Measurements from ENCODE around the gene RBBP8.
"Not testable (repeated sequence)": the region's sequence is repeated elsewhere in the genome, so short reads cannot be mapped to it uniquely, and the experiment has no call there.

Gene RBBP8

DNA sequence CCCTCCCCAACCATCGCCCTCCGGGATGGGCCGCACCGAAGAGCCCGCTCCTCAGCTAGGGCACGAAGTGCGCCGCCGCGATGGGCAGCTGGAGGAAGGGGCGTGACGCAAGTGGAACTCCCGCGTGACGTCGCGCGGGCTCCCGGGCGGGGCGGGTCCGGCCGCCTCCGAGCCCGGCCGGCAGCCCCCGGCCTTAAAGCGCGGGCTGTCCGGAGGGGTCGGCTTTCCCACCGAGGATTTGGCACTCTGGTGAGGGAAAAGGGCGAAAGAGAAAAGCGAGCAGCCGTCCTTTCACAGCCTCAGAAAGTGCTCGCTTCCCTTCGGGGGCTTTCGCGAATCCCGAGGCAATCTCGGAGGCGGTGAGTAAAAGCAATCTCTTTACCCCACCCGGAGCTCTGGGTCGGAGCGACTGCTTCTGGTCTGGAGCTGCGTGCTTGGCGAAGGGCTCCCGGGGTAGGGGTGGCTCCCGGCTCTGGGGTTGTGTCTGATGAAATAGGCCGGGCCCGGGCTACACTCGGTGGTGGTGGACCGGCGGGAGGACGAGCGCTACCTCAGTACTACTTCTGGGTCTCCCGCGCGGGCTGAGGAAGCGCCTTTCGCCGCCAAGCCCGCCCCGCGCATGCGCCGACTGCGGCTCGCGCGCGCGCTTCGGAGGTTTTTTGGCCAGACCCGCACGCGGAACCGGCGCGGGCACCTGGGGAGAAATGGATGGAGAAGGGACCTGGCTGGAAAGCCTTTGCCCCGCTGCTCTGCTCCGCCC lies at the start of gene RBBP8:
TSS of gene RBBP8 (plus strand) at position 123 of the 760 bp plus-strand sequence. CDS start 3,524 bp downstream, outside the sequence.
- no peaks in the 10 kb centered on the region for H3K27me3 Mint-ChIP-seq
- no peaks in the 10 kb centered on the region for H3K9me3 Mint-ChIP-seq
- H3K4me1 Mint-ChIP-seq (ENCODE audit: low read depth), result peaks cover 22% of the 10 kb centered on the region
- DNase-seq, result peak; percentile 92
- peak within 1 kb of the TSS; percentile 97 for H3K27ac Mint-ChIP-seq
- H3K4me3 Mint-ChIP-seq, result peak within 1 kb of the TSS; percentile 91
- H3K36me3 Mint-ChIP-seq (ENCODE audit: low read depth), result peaks cover 40% of the 10 kb centered on the region

DNA sequence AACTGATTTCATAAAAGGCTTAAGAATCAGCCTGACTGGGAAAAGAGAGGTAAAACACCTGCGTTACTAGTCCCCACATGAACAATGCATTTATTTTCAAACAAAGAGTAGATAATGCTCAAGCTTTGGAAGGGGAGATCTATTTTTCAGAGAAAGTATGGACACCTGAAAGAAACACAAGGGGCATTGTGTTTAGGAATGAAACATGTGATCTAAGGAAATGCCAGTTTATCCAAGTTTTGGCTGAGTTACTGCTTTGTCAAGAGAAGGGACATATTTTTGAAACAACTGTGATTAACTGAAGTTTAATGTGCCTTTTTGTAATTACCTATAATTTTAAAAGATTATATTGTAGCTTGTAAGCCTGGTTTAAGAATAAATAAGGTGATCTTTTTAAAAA lies 49.3 kb upstream of the RBBP8 start:
- Mint-ChIP-seq H3K9me3 (no peaks in the 10 kb centered on the region), H3K36me3 (ENCODE audit: low read depth) (no peaks in the 10 kb centered on the region), H3K4me1 (ENCODE audit: low read depth) (no peaks in the 10 kb centered on the region), H3K27ac (no peak overlapping the region), H3K4me3 (no peak overlapping the region), H3K27me3 (peaks cover 25% of the 10 kb centered on the region)
- DNase-seq, result no peak

DNA sequence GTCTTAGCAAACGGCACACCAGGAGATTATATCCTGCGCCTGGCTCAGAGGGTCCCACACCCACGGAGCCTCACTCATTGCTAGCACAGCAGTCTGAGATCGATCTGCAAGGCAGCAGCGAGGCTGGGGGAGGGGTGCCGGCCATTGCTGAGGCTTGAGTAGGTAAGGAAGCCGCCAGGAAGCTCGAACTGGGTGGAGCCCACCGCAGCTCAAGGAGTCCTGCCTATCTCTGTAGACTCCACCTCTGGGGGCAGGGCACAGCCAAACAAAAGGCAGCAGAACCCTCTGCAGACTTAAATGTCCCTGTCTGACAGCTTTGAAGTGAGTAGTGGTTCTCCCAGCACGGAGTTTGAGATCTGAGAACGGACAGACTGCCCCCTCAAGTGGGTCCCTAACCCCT lies 47.4 kb upstream of the RBBP8 start:
- not testable (repeated sequence) for H3K4me3 Mint-ChIP-seq; H3K36me3 Mint-ChIP-seq (ENCODE audit: low read depth); DNase-seq; H3K27ac Mint-ChIP-seq; H3K4me1 Mint-ChIP-seq (ENCODE audit: low read depth); H3K9me3 Mint-ChIP-seq
- peaks cover 25% of the 10 kb centered on the region for H3K27me3 Mint-ChIP-seq

DNA sequence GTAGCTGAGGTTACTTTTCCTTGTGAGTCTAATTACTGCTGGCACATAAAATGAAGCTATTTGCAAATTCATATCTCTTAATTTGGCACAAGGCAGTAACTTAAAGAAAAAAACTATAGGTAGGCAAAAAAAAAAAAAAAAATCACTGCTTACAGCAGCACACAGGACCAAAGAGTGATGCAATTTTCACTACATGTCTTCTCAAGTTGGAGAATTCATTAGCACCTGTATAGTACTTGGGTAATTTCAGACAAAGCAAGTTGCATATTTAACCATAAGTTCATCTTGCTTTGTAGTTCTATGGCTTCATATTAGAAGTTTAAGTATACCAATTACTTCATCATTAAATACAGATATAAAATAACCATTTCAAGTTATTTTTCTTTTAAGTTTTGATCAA lies 33.7 kb upstream of the RBBP8 start:
- H3K27ac Mint-ChIP-seq, result no peak overlapping the region
- H3K27me3 Mint-ChIP-seq, result peaks cover 17% of the 10 kb centered on the region
- DNase-seq, result no peak
- H3K4me3 Mint-ChIP-seq, result no peak overlapping the region
- peaks cover 4% of the 10 kb centered on the region for H3K9me3 Mint-ChIP-seq
- no peaks in the 10 kb centered on the region for H3K4me1 Mint-ChIP-seq (ENCODE audit: low read depth)
- H3K36me3 Mint-ChIP-seq (ENCODE audit: low read depth), result no peaks in the 10 kb centered on the region

DNA sequence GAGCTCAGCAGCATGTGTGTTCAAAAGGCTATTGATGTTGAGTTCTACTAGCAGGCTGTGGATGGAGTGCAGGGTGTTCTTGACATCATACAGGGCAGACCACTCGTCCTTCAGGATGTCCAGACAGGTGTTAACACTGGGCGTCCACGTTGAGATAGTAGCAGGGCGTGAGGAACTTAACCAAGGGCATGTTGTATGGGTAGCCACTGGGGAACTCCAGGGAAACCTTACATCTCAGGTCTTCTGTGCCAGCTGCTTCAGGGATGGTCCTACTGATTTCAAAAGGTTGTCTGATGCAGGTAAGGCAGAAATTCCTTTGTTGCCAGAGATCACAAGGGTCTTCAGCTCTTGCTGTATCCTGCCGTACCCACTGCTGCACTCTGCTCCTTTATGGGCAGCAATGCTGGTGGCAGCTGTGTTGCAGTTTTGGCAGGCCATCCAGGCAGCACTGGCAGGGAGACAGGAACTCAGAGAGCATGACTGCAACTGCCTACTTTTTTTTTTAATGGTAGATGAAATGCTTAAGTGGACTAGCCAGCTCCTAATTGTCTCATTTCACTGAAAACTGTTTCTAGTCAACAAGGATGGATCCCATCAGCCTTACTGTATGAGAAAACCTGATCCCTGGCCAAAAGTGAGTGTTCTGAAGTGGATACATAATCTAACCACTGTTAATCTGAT lies 32.4 kb upstream of the RBBP8 start:
- H3K27ac Mint-ChIP-seq, result no peak overlapping the region
- peaks cover 4% of the 10 kb centered on the region for H3K9me3 Mint-ChIP-seq
- H3K4me3 Mint-ChIP-seq, result no peak overlapping the region
- DNase-seq, result no peak
- H3K27me3 Mint-ChIP-seq, result peaks cover 15% of the 10 kb centered on the region
- no peaks in the 10 kb centered on the region for H3K36me3 Mint-ChIP-seq (ENCODE audit: low read depth)
- H3K4me1 Mint-ChIP-seq (ENCODE audit: low read depth), result no peaks in the 10 kb centered on the region

DNA sequence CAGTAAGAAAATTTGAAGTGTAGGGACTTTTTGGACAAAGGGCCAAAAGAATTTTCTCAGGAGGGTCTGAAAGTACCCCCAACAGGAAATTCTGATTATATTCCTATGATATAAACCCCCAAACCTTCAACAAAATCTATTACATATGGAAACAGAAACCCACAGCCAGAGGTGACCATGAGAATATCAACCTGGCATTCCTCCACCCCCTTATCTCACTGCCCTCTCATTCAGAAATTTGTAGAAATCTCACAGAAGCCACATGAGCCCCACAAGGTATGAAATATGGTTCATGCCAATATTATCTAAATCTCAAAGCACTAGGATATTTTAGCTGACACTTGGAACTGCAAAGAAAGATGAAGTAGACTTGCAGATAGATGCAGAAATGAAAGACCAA lies 31.0 kb upstream of the RBBP8 start:
- Mint-ChIP-seq H3K27ac (no peak overlapping the region), H3K9me3 (peaks cover 4% of the 10 kb centered on the region), H3K27me3 (peaks cover 13% of the 10 kb centered on the region), H3K4me1 (ENCODE audit: low read depth) (no peaks in the 10 kb centered on the region), H3K4me3 (no peak overlapping the region), H3K36me3 (ENCODE audit: low read depth) (no peaks in the 10 kb centered on the region)
- no peak for DNase-seq

DNA sequence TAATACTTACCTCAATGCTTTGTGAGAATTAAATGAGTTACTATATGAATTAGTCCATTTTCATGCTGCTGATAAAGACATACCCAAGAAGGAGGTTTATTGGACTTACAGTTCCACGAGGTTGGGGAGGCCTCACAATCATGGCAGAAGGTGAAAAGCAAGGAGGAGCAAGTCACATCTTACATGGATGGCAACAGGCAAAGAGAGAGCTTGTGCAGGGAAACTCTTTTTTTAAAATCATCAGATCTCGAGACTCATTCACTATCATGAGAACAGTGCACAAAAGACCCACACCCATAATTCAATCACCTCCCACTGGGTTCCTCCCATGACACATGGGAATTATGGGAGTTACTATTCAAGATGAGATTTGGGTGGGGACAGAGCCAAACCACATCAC lies 29.9 kb upstream of the RBBP8 start:
- H3K27ac Mint-ChIP-seq; DNase-seq; H3K4me3 Mint-ChIP-seq; H3K36me3 Mint-ChIP-seq (ENCODE audit: low read depth); H3K4me1 Mint-ChIP-seq (ENCODE audit: low read depth); H3K9me3 Mint-ChIP-seq: not testable (repeated sequence)
- peaks cover 12% of the 10 kb centered on the region for H3K27me3 Mint-ChIP-seq

DNA sequence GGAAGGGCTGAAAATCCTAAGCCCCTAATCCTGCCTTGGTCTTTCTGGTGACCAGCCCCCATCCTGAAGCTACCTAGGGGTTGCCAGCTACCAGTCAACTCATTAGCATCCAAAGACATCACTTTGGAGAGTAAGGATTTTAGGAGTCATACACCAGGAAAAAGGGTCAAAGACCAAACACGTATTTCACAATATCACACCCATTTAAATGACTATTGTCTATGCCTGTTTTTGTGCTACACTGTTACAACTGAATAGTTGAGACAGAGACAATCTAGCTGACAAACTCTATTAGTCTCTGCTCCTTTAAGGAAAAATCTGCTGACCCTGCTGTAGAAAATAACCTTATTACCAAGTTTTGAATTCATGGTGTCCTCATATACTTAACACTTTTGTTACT lies 21.0 kb upstream of the RBBP8 start:
- no peak for DNase-seq
- Mint-ChIP-seq H3K4me1 (ENCODE audit: low read depth) (no peaks in the 10 kb centered on the region), H3K27me3 (no peaks in the 10 kb centered on the region), H3K36me3 (ENCODE audit: low read depth) (no peaks in the 10 kb centered on the region), H3K9me3 (no peaks in the 10 kb centered on the region), H3K4me3 (no peak overlapping the region), H3K27ac (no peak overlapping the region)

DNA sequence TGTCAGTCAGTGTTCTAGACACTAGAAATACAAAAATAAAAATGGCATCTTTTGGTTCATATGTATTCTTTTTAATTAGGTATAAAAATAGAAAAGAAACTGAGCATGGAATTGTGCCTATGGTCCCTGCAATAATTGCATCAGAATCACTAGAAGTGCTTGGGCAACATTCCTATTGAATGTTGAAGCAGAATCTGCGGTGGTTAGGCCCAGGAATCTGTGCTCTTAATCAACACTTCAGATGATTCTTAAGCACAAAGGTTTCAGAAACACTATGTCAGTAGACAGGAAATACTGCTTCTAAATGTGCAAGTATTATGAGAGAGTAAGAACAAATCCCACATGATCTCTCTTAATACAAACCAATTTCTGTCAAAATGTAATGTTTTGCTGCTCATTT lies 20.3 kb upstream of the RBBP8 start:
- no peaks in the 10 kb centered on the region for H3K4me1 Mint-ChIP-seq (ENCODE audit: low read depth)
- H3K36me3 Mint-ChIP-seq (ENCODE audit: low read depth), result no peaks in the 10 kb centered on the region
- no peak overlapping the region for H3K27ac Mint-ChIP-seq
- no peaks in the 10 kb centered on the region for H3K9me3 Mint-ChIP-seq
- DNase-seq, result no peak
- H3K27me3 Mint-ChIP-seq, result no peaks in the 10 kb centered on the region
- no peak overlapping the region for H3K4me3 Mint-ChIP-seq

DNA sequence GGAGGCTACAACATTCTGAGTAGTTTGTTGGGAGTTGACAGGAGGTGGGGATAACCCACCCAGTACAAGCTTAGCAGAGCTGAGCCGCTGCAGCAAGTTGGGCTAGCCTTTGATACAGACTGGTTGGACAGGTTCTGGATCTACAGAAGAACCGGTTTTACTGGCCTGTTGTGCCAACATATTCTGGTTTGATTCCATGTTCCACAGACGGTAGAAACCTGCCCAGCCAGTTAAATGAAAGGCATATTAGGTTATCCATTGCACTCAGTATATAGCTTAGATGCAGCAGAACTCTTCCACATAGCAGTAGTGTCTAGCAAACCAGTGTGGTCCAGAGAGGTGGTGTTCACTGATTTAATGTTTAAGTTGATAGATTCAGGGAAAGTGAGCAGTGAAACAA lies 19.3 kb upstream of the RBBP8 start:
- DNase-seq, result no peak
- no peaks in the 10 kb centered on the region for H3K4me1 Mint-ChIP-seq (ENCODE audit: low read depth)
- H3K27me3 Mint-ChIP-seq, result no peaks in the 10 kb centered on the region
- no peak overlapping the region for H3K27ac Mint-ChIP-seq
- H3K36me3 Mint-ChIP-seq (ENCODE audit: low read depth), result no peaks in the 10 kb centered on the region
- no peaks in the 10 kb centered on the region for H3K9me3 Mint-ChIP-seq
- H3K4me3 Mint-ChIP-seq, result no peak overlapping the region

DNA sequence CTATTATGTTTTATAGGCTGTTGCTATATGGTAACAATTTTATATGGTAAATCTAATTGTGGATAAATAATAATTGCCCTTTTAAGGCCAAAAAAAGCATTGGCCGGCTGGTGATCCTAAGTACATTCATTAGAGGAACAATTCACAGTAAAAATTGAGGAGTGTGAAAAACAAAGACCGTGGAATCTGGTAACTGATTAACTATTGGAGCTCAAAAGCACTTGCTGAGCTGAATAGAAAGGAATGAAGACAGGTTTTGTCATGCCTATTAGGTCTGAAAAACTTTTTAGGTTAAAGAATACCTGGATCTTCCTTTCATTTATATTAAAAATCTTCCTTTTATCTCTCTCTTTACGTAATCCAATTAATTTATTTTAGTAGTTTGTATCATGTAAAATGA lies 18.5 kb upstream of the RBBP8 start:
- DNase-seq, result no peak
- H3K4me3 Mint-ChIP-seq, result no peak overlapping the region
- no peaks in the 10 kb centered on the region for H3K4me1 Mint-ChIP-seq (ENCODE audit: low read depth)
- no peaks in the 10 kb centered on the region for H3K27me3 Mint-ChIP-seq
- no peak overlapping the region for H3K27ac Mint-ChIP-seq
- no peaks in the 10 kb centered on the region for H3K9me3 Mint-ChIP-seq
- H3K36me3 Mint-ChIP-seq (ENCODE audit: low read depth), result no peaks in the 10 kb centered on the region

DNA sequence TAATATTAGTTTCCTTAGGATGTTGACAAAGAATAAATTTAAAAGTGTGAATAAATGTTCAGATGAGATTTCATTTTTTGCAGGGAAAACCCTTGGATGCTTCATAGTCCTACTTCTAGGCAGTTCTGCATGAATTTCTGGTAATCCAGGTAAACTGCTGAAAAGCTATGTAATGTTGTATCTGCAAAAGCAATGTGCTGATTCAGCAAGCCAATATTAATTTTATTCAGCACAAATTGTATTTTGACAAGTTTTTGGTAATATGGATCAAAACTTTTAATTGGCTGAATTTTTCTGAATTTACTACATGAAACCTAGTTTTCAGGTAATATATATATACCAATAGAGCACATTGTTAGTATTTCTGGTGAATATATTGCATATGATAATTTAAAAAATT lies 17.8 kb upstream of the RBBP8 start:
- no peak overlapping the region for H3K27ac Mint-ChIP-seq
- H3K4me1 Mint-ChIP-seq (ENCODE audit: low read depth), result no peaks in the 10 kb centered on the region
- no peak overlapping the region for H3K4me3 Mint-ChIP-seq
- H3K27me3 Mint-ChIP-seq, result no peaks in the 10 kb centered on the region
- H3K9me3 Mint-ChIP-seq, result no peaks in the 10 kb centered on the region
- H3K36me3 Mint-ChIP-seq (ENCODE audit: low read depth), result no peaks in the 10 kb centered on the region
- no peak for DNase-seq

DNA sequence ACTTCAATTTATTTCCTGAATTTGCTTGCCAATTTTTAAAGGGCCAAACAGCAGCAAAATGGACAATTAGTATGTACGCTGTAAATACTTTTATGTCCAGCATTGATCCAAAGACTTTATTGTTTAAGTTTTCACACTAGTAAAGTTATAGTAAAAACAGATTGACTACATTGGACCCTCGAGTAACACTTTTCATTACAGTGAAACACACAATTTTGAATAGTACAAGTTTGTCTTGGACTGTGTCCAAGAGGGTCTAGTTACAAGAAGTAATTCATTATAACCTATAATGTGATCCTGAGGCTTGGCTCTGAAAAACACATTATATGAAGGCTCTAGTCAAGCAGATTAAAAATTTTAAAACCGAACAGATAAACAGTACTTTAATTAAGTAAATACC lies 11.4 kb upstream of the RBBP8 start:
- Mint-ChIP-seq H3K36me3 (ENCODE audit: low read depth) (no peaks in the 10 kb centered on the region), H3K4me1 (ENCODE audit: low read depth) (no peaks in the 10 kb centered on the region), H3K4me3 (no peak overlapping the region), H3K27me3 (peaks cover 4% of the 10 kb centered on the region), H3K9me3 (no peaks in the 10 kb centered on the region), H3K27ac (no peak overlapping the region)
- no peak for DNase-seq

DNA sequence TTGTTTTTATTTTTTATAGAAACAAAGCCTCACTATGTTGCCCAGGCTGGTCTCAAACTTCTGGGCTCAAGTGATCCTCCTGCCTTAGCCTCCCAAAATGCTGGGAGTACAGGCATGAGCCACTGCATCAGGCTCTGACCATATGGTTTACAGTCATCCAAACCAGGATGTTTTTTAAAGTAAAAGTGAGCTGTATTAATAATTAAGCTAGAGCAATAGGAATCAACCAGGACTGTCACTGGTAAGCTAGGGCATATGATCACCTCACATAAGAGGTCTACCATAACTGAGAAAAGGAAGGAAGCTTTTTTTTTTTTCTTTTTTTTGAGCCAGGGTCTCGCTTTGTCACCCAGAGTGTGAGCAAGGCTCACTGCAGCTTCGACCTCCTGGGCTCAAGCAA lies 8.5 kb upstream of the RBBP8 start:
- no peak overlapping the region for H3K4me3 Mint-ChIP-seq
- H3K27me3 Mint-ChIP-seq, result peaks cover 4% of the 10 kb centered on the region
- DNase-seq, result no peak
- H3K9me3 Mint-ChIP-seq, result no peaks in the 10 kb centered on the region
- H3K4me1 Mint-ChIP-seq (ENCODE audit: low read depth), result peaks cover 1% of the 10 kb centered on the region
- no peaks in the 10 kb centered on the region for H3K36me3 Mint-ChIP-seq (ENCODE audit: low read depth)
- no peak overlapping the region for H3K27ac Mint-ChIP-seq

DNA sequence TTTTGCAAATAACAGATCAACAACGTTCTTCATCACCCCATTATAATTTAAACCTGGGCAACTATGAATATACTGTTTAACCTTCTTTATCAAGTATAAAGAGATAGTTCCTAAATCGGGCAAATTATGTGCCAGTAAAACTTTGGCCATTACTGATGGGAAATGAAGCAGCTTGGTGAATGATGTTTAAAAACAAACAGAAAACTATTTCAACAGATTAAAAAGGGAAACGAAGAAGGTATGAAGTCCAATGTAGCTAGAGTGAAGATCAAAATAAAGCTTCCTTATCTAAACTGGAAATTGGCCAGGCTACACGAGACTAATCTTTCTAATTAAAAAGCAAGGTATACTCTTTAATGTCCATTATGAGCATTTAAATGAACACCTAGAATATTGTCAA lies 6.7 kb upstream of the RBBP8 start:
- Mint-ChIP-seq H3K27ac (no peak overlapping the region), H3K36me3 (ENCODE audit: low read depth) (no peaks in the 10 kb centered on the region), H3K4me3 (no peak overlapping the region), H3K27me3 (peaks cover 4% of the 10 kb centered on the region), H3K9me3 (no peaks in the 10 kb centered on the region), H3K4me1 (ENCODE audit: low read depth) (peaks cover 2% of the 10 kb centered on the region)
- no peak for DNase-seq
